Transverse colon (tissue), 4 donors: Measurements from ENCODE around the gene CNTN4.

ENCODE experiments used
- EP300 ChIP-seq: sonication (generic); formaldehyde crosslinking; IDR thresholded peaks from one replicate; pipeline ENCODE4 v1.6.1; 2017; ENCODE audit warnings: antibody characterized with exemption, low read depth
- POLR2A ChIP-seq: fragments of 450-650 bp; IDR thresholded peaks from one replicate; pipeline ENCODE4 v1.6.1; 2016; ENCODE audit warnings: antibody characterized with exemption, mild to moderate bottlenecking, moderate library complexity
- POLR2AphosphoS5 ChIP-seq, 3 donors: sonication (generic); formaldehyde crosslinking; IDR thresholded peaks; one replicate each; pipeline ENCODE4 v1.6.1; 2016; ENCODE audit warnings: antibody characterized with exemption in 3 of 3
- TF ChIP-seq, protein P1 (sequence below), 5 experiments: fragments of 200-600 bp in 3 of 5; fragments of 450-650 bp in 2 of 5; sonication (generic) in 3 of 5; IDR thresholded peaks; 1 replicate in 2 of 5; 2 replicates in 3 of 5; pipeline ENCODE4 v1.5.1; 2016 to 2017; ENCODE audit warnings: antibody characterized with exemption in 5 of 5, inconsistent platforms in 3 of 5, mild to moderate bottlenecking in 2 of 5, moderate library complexity in 1 of 5

DNA sequence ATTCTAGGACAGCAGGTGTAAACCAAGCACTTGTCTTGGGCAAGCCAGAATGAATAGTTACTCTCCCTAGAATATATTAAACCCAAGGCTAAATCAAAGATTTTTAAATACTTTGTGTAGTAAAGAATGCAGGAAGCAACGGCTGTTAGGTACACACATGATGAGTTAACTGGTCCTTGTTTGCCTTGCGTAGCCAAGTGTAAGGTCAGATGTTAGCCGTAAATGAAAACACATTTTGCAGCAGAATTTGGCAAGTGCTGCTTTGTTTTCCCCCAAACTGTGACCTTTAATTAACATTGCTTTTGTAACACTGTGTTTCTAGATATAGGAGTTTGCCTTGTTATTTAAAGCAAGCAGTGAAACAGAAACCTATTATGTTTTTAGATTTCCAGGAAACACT, 642.9 kb downstream of the CNTN4 start:
- TF ChIP-seq POLR2A, result no peak
- TF ChIP-seq, protein P1, sequence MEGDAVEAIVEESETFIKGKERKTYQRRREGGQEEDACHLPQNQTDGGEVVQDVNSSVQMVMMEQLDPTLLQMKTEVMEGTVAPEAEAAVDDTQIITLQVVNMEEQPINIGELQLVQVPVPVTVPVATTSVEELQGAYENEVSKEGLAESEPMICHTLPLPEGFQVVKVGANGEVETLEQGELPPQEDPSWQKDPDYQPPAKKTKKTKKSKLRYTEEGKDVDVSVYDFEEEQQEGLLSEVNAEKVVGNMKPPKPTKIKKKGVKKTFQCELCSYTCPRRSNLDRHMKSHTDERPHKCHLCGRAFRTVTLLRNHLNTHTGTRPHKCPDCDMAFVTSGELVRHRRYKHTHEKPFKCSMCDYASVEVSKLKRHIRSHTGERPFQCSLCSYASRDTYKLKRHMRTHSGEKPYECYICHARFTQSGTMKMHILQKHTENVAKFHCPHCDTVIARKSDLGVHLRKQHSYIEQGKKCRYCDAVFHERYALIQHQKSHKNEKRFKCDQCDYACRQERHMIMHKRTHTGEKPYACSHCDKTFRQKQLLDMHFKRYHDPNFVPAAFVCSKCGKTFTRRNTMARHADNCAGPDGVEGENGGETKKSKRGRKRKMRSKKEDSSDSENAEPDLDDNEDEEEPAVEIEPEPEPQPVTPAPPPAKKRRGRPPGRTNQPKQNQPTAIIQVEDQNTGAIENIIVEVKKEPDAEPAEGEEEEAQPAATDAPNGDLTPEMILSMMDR (IDR thresholded peaks at IDR 0.05), result no peak
- no peak for TF ChIP-seq EP300
- no peak for TF ChIP-seq POLR2AphosphoS5 (IDR thresholded peaks at IDR 0.05)
